Heart right ventricle (tissue), 16 donors: Measurements from ENCODE around the gene KCNQ1. TPM values are rescaled to one million over a fixed set of nuclear protein-coding genes. Genes with fewer than 3 reads are reported as not detected.

Experiments
- ATAC-seq, 8 donors: fragments of 200-7000 bp; cut with Tn5 transposase; one replicate each; pipeline ENCODE4 v1.9.1; 2020; ENCODE audit warnings: mild to moderate bottlenecking in 8 of 8, moderate library complexity in 8 of 8, moderate number of reproducible peaks in 1 of 8
- DNase-seq, 2 donors: peaks; one replicate each; pipeline ENCODE4 v3.0.0-alpha.2; 2020
- H3K27ac ChIP-seq, 10 donors: fragments of 200-600 bp; sonication (generic) in 2 of 10; one replicate each; pipeline versions ENCODE4 v1.5.0 to v1.8.0; 2020 to 2022; ENCODE audit warnings: mild to moderate bottlenecking in 3 of 10
- H3K27me3 ChIP-seq, 7 donors: fragments of 200-600 bp; one replicate each; pipeline ENCODE4 v1.8.0; 2021 to 2022; ENCODE audit warnings: mild to moderate bottlenecking in 2 of 7
- H3K36me3 ChIP-seq, 9 donors: fragments of 200-600 bp; sonication (generic) in 1 of 9; one replicate each; pipeline versions ENCODE4 v1.5.0 to v1.8.0; 2020 to 2022; ENCODE audit warnings: mild to moderate bottlenecking in 2 of 9
- H3K4me1 ChIP-seq, 9 donors: fragments of 200-600 bp; sonication (generic) in 1 of 9; one replicate each; pipeline versions ENCODE4 v1.5.0 to v1.8.0; 2020 to 2022; ENCODE audit warnings: mild to moderate bottlenecking in 4 of 9
- H3K4me3 ChIP-seq, 10 donors: fragments of 200-600 bp; sonication (generic) in 2 of 10; one replicate each; pipeline versions ENCODE4 v1.5.0 to v1.8.0; 2020 to 2022; ENCODE audit warnings: mild to moderate bottlenecking in 7 of 10, moderate library complexity in 2 of 10
- H3K9me3 ChIP-seq, 11 donors: fragments of 200-600 bp in 10 of 11; sonication (generic) in 2 of 11; one replicate each; pipeline versions ENCODE4 v1.5.0 to v1.8.0; 2013 to 2022; ENCODE audit warnings: mild to moderate bottlenecking in 2 of 11, control low read depth in 1 of 11, moderate library complexity in 1 of 11
- CTCF ChIP-seq, 9 donors: fragments of 200-600 bp; sonication (generic) in 2 of 9; IDR thresholded peaks; one replicate each; pipeline versions ENCODE4 v1.5.0 to v1.8.0; 2021 to 2022; ENCODE audit warnings: antibody characterized with exemption in 9 of 9, mild to moderate bottlenecking in 5 of 9, moderate library complexity in 1 of 9
- WGBS, 2 donors: extraction: QIAGEN DNeasy Blood & Tissue Kit; methylation state at CpG; one replicate each; pipeline ENCODE4 v1.1.7; 2013; ENCODE audit warnings: inconsistent platforms in 1 of 2; 5-methylcytosine and 5-hydroxymethylcytosine counted together
- intact Hi-C, 10 donors: fragments of 100-400 bp; cut with DNase I; formaldehyde crosslinking; loops; one replicate each; pipeline versions ENCODE4 v1.11.1 to v1.14.2; 2022
- polyA plus RNA-seq, 2 donors: library from polyadenylated mRNA; stranded (reverse); fragments of 200-250 nt; gene quantifications; one replicate each; pipeline ENCODE4 v1.2.3, GENCODE V29; 2013
- total RNA-seq, 10 donors: library from RNA; stranded (reverse); fragmentation: NEBNext Ultra II Directional in 3 of 10; extraction: Animal tissue kit (Norgen Biotek cat#: 25700) in 3 of 10; gene quantifications; one replicate each; pipeline versions ENCODE4 v1.2.1 to v1.2.4, GENCODE V29; 2021 to 2023
- donor health status: Arrhythmogenic right ventricular cardiomyopathy.
- donor health status: ischemic (EF 13 %, LVEDD 7.1; RV severe dilation, severe dysfunction).
- donor health status: healthy with polysubstance abuse.
- donor health status: DM: no; HTN: yes; CAD: no.
- donor health status: DM: no; HTN: no; CAD: no.
- donor health status: ischemic (EF 25% LVEDD 6.9; RV normal size, moderate dysfunction).
- donor health status: ischemic (EF 25% LVEDD 5.7; RV mildly dilated, moderate dysfunction).
- donor health status: healthy.
- donor health status: DM: yes; HTN: yes; CAD: no.
- donor health status: Ischemic cardiomyopathy.
- donor health status: ischemic (EF 35%, LVEDD 5.7; RV mildly dilated, moderate dysfunction).
- donor health status: nonischemic (EF 11% LVEDD 7.7; RV severe dilation, severe dysfunction).
- donor health status: DM: yes; HTN: yes; CAD: no.
- donor health status: PGD.
- donor health status: ischemic (EF 29% LVEDD 5.4; RV normal size, mild dysfunction).
- donor health status: nonischemic (EF 23%, LVEDD 6.1; RV moderate dilation, normal function).

The KCNQ1 gene
- total and polyA plus RNA-seq, 12 donors = 19.9 to 48.2 (median 33.7) TPM

GRCh38 chr11:2530855-2531200, 86.0 kb downstream of the KCNQ1 start:
- Histone ChIP-seq H3K27me3 (no peaks in the 10 kb centered on the region), H3K27ac (no peak overlapping the region), H3K9me3 (no peaks in the 10 kb centered on the region), H3K4me3 (no peak overlapping the region), H3K36me3 (peaks cover 0 to 12% (median 0%) of the 10 kb centered on the region in 9 donors), H3K4me1 (peaks cover 13 to 37% (median 32%) of the 10 kb centered on the region in 9 donors)
- intact Hi-C loops = loop anchor here (1.0 to 10.0 kb wide), 5 partner anchors 102 to 564 kb away; partner anchors contain the start of genes C11orf21 (in 1 of the 10) and TSPAN32 (in 1 of the 10)
- WGBS, 2 donors = 77 to 85% methylated on average over 10 of the region's 10 CpGs
- ATAC-seq = no peak
- DNase-seq = peak in 1 of 2 donors; percentile 8
- TF ChIP-seq CTCF (IDR thresholded peaks at IDR 0.05) = no peak

- intact Hi-C loops = loop anchor here (1.0 to 10.0 kb wide), 5 partner anchors 103 to 563 kb away; partner anchors contain the start of genes C11orf21 (in 1 of the 10) and TSPAN32 (in 1 of the 10)
- Histone ChIP-seq H3K27me3 (no peaks in the 10 kb centered on the region), H3K36me3 (peaks cover 0 to 12% (median 0%) of the 10 kb centered on the region in 9 donors), H3K4me3 (no peak overlapping the region), H3K27ac (no peak overlapping the region), H3K9me3 (no peaks in the 10 kb centered on the region), H3K4me1 (peaks cover 13 to 32% (median 28%) of the 10 kb centered on the region in 9 donors)
- 48 to 51% methylated on average over 14 of the region's 14 CpGs for WGBS, 2 donors
- peak; percentile 37 to 73 (median 68) for ATAC-seq
- DNase-seq = peak; percentile 74 to 83
- TF ChIP-seq CTCF (IDR thresholded peaks at IDR 0.05) = peak; percentile 90 to 97 (median 97)
These were observed 86.6 kb downstream of the KCNQ1 start for GRCh38 chr11:2531277-2531986.

GRCh38 chr11:2531987-2532703, 87.3 kb downstream of the KCNQ1 start:
- H3K4me3 ChIP-seq = no peak overlapping the region
- DNase-seq (peak in 1 of 2 donors; percentile 20), ATAC-seq (peak in 4 of 8 donors; percentile 1 to 25 (median 2))
- H3K4me1 ChIP-seq = peaks cover 13 to 28% (median 25%) of the 10 kb centered on the region in 9 donors
- H3K9me3 ChIP-seq = no peaks in the 10 kb centered on the region
- H3K27ac ChIP-seq = no peak overlapping the region
- intact Hi-C loops = loop anchor here (1.0 to 10.0 kb wide), 8 partner anchors 103 to 563 kb away; partner anchors contain the start of genes C11orf21 (in 1 of the 10) and TSPAN32 (in 1 of the 10)
- no peaks in the 10 kb centered on the region for H3K27me3 ChIP-seq
- peaks cover 0 to 12% (median 0%) of the 10 kb centered on the region in 9 donors for H3K36me3 ChIP-seq
- no peak for TF ChIP-seq CTCF (IDR thresholded peaks at IDR 0.05)
- 76 to 83% methylated on average over 21 of the region's 21 CpGs for WGBS, 2 donors
